A549 (cell line): Measurements from ENCODE around the gene PERM1.

Experiments
- CEBPB ChIP-seq, 2 experiments: fragments of >200 bp in 1 of 2; sonication (Bioruptor Twin) in 1 of 2; formaldehyde crosslinking in 1 of 2; IDR thresholded peaks; 2 replicates each; pipeline ENCODE4 v1.6.1; 2012 to 2016
- CHD2 ChIP-seq: fragments of 150-350 bp; IDR thresholded peaks from 2 replicates; pipeline ENCODE4 v1.6.1; 2014; ENCODE audit warnings: low read length; ENCODE audit not compliant: partially characterized antibody
- CTCF ChIP-seq: fragments of >200 bp; sonication (Bioruptor Twin); formaldehyde crosslinking; IDR thresholded peaks from 3 replicates; pipeline ENCODE4 v1.5.1; 2016
- EP300 ChIP-seq, 2 experiments: fragments of >200 bp; sonication (Bioruptor Twin); formaldehyde crosslinking; IDR thresholded peaks; 2 replicates in 1 of 2; 3 replicates in 1 of 2; pipeline ENCODE4 v1.6.1; 2016 to 2017
- FOSB ChIP-seq: fragments of 250-450 bp; sonication (Bioruptor Pico); IDR thresholded peaks from 2 replicates; pipeline ENCODE4 v1.5.0; 2020; ENCODE audit warnings: mild to moderate bottlenecking, moderate library complexity
- MAFK ChIP-seq: fragments of 450-650 bp; IDR thresholded peaks from 2 replicates; pipeline ENCODE4 v1.6.1; 2014; ENCODE audit not compliant: partially characterized antibody
- MYC ChIP-seq: IDR thresholded peaks from 2 replicates; pipeline ENCODE4 v1.6.1; 2012; ENCODE audit warnings: mild to moderate bottlenecking, inconsistent platforms, low read length, improper control_type of control experiment, borderline replicate concordance
- POLR2A ChIP-seq: IDR thresholded peaks from 2 replicates; pipeline ENCODE4 v1.6.1; 2012; ENCODE audit warnings: mild to moderate bottlenecking, low read length
- RAD21 ChIP-seq, 2 experiments: fragments of >200 bp in 1 of 2; sonication (Bioruptor Twin) in 1 of 2; formaldehyde crosslinking in 1 of 2; IDR thresholded peaks in 1 of 2; conservative IDR thresholded peaks in 1 of 2; 2 replicates in 1 of 2; 3 replicates in 1 of 2; pipeline ENCODE4 v1.6.1; 2012 to 2018; ENCODE audit warnings: inconsistent platforms in 1 of 2
- SMC3 ChIP-seq: fragments of >200 bp; sonication (Bioruptor Twin); formaldehyde crosslinking; IDR thresholded peaks from 3 replicates; pipeline ENCODE4 v1.6.1; 2018; ENCODE audit warnings: inconsistent platforms

- no peak for TF ChIP-seq POLR2A
- TF ChIP-seq CTCF: no peak
- TF ChIP-seq EP300 (IDR thresholded peaks at IDR 0.05): no peak
- TF ChIP-seq SMC3: no peak
- TF ChIP-seq RAD21 (conservative IDR thresholded peaks at IDR 0.05 in 1 of 2, IDR thresholded peaks at IDR 0.05 in 1 of 2): no peak
- TF ChIP-seq CHD2: no peak
- TF ChIP-seq MYC: no peak
- TF ChIP-seq CEBPB (IDR thresholded peaks at IDR 0.05): no peak
- no peak for TF ChIP-seq FOSB (CRISPR knock-in tag)
- no peak for TF ChIP-seq MAFK
Observed at GRCh38 chr1:982765-983436, 1.0 kb upstream of the PERM1 start.
